SK-N-SH (cell line): ENCODE data around the gene SHB.

ENCODE experiments used
- CTCF ChIP-seq: fragments of 200-600 bp; sonication (generic); IDR thresholded peaks from 2 replicates; pipeline ENCODE4 v1.6.1; 2017; ENCODE audit warnings: antibody characterized with exemption, mild to moderate bottlenecking, moderate library complexity
- GABPA ChIP-seq: IDR thresholded peaks from 2 replicates; pipeline ENCODE4 v1.4.0; 2012; ENCODE audit warnings: low read depth, mild to moderate bottlenecking
- IRF3 ChIP-seq: fragments of 150-350 bp; IDR thresholded peaks from 2 replicates; pipeline ENCODE4 v1.6.1; 2016; ENCODE audit warnings: mild to moderate bottlenecking, low read depth, low read length
- TF ChIP-seq, protein P1 (sequence below): IDR thresholded peaks from 2 replicates; pipeline ENCODE4 v1.4.0; 2012; ENCODE audit warnings: low read depth

DNA sequence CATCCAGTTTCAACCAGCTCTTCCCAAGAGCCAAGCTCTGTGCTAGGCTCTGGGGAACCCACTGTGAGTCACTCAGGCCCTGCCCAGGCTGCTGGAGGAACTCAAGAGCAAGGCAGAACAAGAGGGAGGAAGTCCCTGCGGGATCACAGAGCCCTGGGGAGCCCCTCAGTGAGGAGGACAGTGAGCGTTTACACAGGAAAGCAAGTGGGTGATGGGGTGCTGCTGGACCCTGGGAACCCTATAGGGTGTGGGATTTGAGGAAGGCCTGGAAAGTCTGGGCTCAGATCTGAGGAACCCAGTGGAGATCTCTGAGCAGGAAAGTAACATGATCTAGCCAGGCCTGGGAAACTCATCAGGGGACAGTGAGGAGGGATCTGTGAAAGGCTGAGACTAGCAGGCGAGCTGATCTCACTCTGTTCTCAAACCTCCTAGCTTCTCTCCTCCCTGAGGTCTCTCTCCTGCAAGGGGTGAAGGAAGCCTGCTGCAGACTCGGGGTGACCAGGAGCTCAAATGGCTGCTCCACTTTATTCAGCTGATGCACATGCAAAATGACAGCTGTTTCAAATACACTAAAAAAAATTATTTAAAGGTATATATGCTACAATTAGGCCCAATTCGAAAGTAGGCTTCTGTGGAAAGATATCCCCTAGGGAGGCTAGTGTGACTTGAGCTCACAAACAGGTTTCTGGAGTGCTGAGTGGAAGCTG, 70.0 kb downstream of the SHB start:
- TF ChIP-seq CTCF = no peak
- no peak for TF ChIP-seq IRF3
- TF ChIP-seq GABPA = no peak
- TF ChIP-seq, protein P1, sequence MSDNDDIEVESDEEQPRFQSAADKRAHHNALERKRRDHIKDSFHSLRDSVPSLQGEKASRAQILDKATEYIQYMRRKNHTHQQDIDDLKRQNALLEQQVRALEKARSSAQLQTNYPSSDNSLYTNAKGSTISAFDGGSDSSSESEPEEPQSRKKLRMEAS = no peak
